GM10266 (cell line): ENCODE results near the gene C3orf18.

Experiments used
- DNase-seq: peaks from one replicate; pipeline ENCODE4 v3.0.0; 2012; ENCODE audit errors: extremely low spot score
- TF ChIP-seq, protein P1 (sequence below): IDR thresholded peaks from 2 replicates; pipeline ENCODE4 v1.5.1; 2012; ENCODE audit warnings: mild to moderate bottlenecking, low read depth; ENCODE audit not compliant: control insufficient read depth, insufficient read depth; ENCODE audit errors: missing control alignments

The C3orf18 gene

DNA sequence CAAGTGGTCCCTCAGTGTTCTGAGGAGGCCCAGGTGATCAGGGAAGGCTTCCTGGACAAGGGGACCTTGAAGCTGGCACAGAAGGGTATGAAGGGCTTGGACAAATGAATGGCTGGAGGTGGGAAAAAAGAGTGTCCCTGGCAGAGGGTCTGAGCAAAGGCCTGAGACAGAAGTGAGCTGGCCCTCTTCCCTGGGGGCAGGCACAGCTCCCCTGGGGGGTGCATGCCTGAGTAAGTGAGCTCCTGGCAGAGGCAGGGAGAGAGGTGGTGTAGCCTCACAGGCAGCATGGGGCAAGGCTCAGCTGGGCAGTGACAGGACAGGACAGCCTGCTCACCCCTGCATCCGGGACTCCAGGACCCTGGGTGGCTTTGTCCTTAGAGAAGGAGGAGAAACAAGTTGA lies 58.7 kb downstream of the C3orf18 start:
- TF ChIP-seq, protein P1, sequence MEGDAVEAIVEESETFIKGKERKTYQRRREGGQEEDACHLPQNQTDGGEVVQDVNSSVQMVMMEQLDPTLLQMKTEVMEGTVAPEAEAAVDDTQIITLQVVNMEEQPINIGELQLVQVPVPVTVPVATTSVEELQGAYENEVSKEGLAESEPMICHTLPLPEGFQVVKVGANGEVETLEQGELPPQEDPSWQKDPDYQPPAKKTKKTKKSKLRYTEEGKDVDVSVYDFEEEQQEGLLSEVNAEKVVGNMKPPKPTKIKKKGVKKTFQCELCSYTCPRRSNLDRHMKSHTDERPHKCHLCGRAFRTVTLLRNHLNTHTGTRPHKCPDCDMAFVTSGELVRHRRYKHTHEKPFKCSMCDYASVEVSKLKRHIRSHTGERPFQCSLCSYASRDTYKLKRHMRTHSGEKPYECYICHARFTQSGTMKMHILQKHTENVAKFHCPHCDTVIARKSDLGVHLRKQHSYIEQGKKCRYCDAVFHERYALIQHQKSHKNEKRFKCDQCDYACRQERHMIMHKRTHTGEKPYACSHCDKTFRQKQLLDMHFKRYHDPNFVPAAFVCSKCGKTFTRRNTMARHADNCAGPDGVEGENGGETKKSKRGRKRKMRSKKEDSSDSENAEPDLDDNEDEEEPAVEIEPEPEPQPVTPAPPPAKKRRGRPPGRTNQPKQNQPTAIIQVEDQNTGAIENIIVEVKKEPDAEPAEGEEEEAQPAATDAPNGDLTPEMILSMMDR: no peak
- no peak for DNase-seq
